Subcutaneous adipose tissue (tissue), 4 donors: ENCODE results near the gene LIMCH1. TPM values are rescaled to one million over a fixed set of nuclear protein-coding genes. Genes with fewer than 3 reads are reported as not detected.

ENCODE experiments used
- total RNA-seq, 4 donors: library from RNA; depleted of rRNA; stranded (reverse); fragments of >200 nt; gene quantifications; one replicate each; pipeline ENCODE4 v1.1.0, GENCODE V29; 2016
- TF ChIP-seq, protein P1 (sequence below): fragments of 450-650 bp; IDR thresholded peaks from one replicate; pipeline ENCODE4 v1.5.1; 2016; ENCODE audit warnings: low read depth, mild to moderate bottlenecking, control low read depth, antibody characterized with exemption, moderate library complexity

Gene LIMCH1
- total RNA-seq, 4 donors from 2014 or later, result 25.8 to 47.8 (median 34.6) TPM

GRCh38 chr4:41692717-41693345, 154.9 kb downstream of the LIMCH1 start:
- TF ChIP-seq, protein P1, sequence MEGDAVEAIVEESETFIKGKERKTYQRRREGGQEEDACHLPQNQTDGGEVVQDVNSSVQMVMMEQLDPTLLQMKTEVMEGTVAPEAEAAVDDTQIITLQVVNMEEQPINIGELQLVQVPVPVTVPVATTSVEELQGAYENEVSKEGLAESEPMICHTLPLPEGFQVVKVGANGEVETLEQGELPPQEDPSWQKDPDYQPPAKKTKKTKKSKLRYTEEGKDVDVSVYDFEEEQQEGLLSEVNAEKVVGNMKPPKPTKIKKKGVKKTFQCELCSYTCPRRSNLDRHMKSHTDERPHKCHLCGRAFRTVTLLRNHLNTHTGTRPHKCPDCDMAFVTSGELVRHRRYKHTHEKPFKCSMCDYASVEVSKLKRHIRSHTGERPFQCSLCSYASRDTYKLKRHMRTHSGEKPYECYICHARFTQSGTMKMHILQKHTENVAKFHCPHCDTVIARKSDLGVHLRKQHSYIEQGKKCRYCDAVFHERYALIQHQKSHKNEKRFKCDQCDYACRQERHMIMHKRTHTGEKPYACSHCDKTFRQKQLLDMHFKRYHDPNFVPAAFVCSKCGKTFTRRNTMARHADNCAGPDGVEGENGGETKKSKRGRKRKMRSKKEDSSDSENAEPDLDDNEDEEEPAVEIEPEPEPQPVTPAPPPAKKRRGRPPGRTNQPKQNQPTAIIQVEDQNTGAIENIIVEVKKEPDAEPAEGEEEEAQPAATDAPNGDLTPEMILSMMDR, result no peak

GRCh38 chr4:41693629-41694028, 155.7 kb downstream of the LIMCH1 start:
- TF ChIP-seq, protein P1, result no peak

- TF ChIP-seq, protein P1, result no peak
These were observed 158.2 kb downstream of the LIMCH1 start for GRCh38 chr4:41696131-41696530.

GRCh38 chr4:41696763-41697162, 158.8 kb downstream of the LIMCH1 start:
- TF ChIP-seq, protein P1, result no peak

- TF ChIP-seq, protein P1, result no peak
These were observed 164.0 kb downstream of the LIMCH1 start for GRCh38 chr4:41701983-41702382.

DNA sequence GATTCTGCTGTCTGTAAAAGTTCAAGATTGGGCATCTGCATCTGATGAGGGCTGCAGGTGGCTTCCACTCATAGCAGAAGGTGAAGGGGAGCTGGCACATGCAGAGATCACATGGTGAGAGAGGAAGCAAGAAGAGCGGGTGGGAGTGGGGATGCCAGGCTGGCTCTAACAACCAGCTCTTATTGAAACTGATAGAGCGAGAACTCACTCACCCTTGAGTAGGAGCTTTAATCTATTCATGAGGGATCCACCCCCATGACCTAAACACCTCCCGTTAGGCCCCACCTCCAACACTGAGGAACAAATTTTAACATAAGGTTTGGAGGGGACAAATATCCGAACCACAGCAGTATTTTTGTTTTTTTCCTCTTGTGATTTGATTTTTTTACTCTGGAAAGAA, 164.8 kb downstream of the LIMCH1 start:
- TF ChIP-seq, protein P1, result no peak

DNA sequence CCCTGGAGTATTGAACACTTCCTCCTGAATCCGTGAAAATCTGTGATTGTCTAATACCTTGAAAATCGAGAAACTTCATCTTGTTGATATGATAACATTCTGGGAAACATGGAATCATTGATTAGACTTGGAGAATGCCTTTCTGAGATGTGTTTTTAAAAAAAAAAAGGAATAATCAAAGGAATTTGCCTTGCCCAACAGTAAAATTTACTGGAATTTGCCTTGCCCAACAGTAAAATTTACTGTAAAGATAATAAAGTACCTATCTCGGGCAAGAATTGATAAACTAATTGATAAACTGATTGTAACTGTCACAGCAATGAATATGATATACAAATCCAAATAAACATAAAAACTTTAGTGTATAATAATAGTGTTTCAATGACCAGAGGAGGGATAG, 165.8 kb downstream of the LIMCH1 start:
- TF ChIP-seq, protein P1, result no peak
